Loucy (cell line): ENCODE results near the gene SMAD7.

ENCODE experiments used
- H2AFZ ChIP-seq: fragments of 200-600 bp; sonication (generic); 2 replicates; pipeline ENCODE4 v1.6.0; 2016; ENCODE audit warnings: antibody characterized with exemption, mild to moderate bottlenecking, low read length, moderate library complexity
- H3F3A ChIP-seq: fragments of 200-600 bp; 2 replicates; pipeline ENCODE4 v1.6.0; 2016; ENCODE audit warnings: antibody characterized with exemption, low read depth, mild to moderate bottlenecking
- H3K27me3 ChIP-seq: fragments of 200-600 bp; sonication (generic); 2 replicates; pipeline ENCODE4 v1.6.1; 2014; ENCODE audit warnings: low read length, mild to moderate bottlenecking; ENCODE audit not compliant: insufficient read depth, poor library complexity, severe bottlenecking
- H3K36me3 ChIP-seq: fragments of 200-600 bp; sonication (generic); 2 replicates; pipeline ENCODE4 v1.6.1; 2016; ENCODE audit warnings: low read length; ENCODE audit not compliant: insufficient read depth
- H3K4me1 ChIP-seq: fragments of 200-600 bp; sonication (generic); 2 replicates; pipeline ENCODE4 v1.5.1; 2014; ENCODE audit warnings: low read length, mild to moderate bottlenecking; ENCODE audit not compliant: insufficient read depth, poor library complexity, severe bottlenecking
- H3K4me2 ChIP-seq: fragments of 200-600 bp; sonication (generic); 2 replicates; pipeline ENCODE4 v1.6.0; 2014; ENCODE audit warnings: antibody characterized with exemption, low read length, low read depth, mild to moderate bottlenecking; ENCODE audit not compliant: poor library complexity, severe bottlenecking
- H3K4me3 ChIP-seq: fragments of 200-600 bp; sonication (generic); 2 replicates; pipeline ENCODE4 v1.5.1; 2014; ENCODE audit warnings: low read length, mild to moderate bottlenecking, mixed read lengths; ENCODE audit not compliant: poor library complexity, severe bottlenecking
- H3K79me2 ChIP-seq: fragments of 200-600 bp; sonication (generic); 2 replicates; pipeline ENCODE4 v1.6.1; 2014; ENCODE audit warnings: low read length; ENCODE audit not compliant: insufficient read depth
- H3K9ac ChIP-seq: fragments of 200-600 bp; sonication (generic); 2 replicates; pipeline ENCODE4 v1.6.0; 2014; ENCODE audit warnings: mild to moderate bottlenecking, low read depth, low read length, moderate library complexity; ENCODE audit not compliant: poor library complexity, severe bottlenecking
- H3K9me2 ChIP-seq: fragments of 200-600 bp; sonication (generic); replicated peaks from 2 replicates; pipeline ENCODE4 v1.6.1; 2016; ENCODE audit warnings: low read depth, low read length, mixed read lengths
- H3K9me3 ChIP-seq: fragments of 200-600 bp; sonication (generic); 2 replicates; pipeline ENCODE4 v1.6.1; 2014; ENCODE audit warnings: mild to moderate bottlenecking, antibody characterized with exemption, low read length, low read depth; ENCODE audit not compliant: insufficient read depth
- H4K20me1 ChIP-seq: fragments of 200-600 bp; sonication (generic); 2 replicates; pipeline ENCODE4 v1.6.0; 2014; ENCODE audit warnings: antibody characterized with exemption, low read length, mild to moderate bottlenecking; ENCODE audit not compliant: insufficient read depth, poor library complexity, severe bottlenecking
- EZH2phosphoT487 ChIP-seq: fragments of 200-600 bp; IDR thresholded peaks from 2 replicates; pipeline ENCODE4 v1.6.1; 2018; ENCODE audit warnings: antibody characterized with exemption, mild to moderate bottlenecking, moderate library complexity, borderline replicate concordance
- TF ChIP-seq, protein P1 (sequence below): fragments of 200-600 bp; sonication (generic); conservative IDR thresholded peaks from 2 replicates; pipeline ENCODE4 v1.5.1; 2014; ENCODE audit warnings: mild to moderate bottlenecking, antibody characterized with exemption, low read length

SMAD7 gene

DNA sequence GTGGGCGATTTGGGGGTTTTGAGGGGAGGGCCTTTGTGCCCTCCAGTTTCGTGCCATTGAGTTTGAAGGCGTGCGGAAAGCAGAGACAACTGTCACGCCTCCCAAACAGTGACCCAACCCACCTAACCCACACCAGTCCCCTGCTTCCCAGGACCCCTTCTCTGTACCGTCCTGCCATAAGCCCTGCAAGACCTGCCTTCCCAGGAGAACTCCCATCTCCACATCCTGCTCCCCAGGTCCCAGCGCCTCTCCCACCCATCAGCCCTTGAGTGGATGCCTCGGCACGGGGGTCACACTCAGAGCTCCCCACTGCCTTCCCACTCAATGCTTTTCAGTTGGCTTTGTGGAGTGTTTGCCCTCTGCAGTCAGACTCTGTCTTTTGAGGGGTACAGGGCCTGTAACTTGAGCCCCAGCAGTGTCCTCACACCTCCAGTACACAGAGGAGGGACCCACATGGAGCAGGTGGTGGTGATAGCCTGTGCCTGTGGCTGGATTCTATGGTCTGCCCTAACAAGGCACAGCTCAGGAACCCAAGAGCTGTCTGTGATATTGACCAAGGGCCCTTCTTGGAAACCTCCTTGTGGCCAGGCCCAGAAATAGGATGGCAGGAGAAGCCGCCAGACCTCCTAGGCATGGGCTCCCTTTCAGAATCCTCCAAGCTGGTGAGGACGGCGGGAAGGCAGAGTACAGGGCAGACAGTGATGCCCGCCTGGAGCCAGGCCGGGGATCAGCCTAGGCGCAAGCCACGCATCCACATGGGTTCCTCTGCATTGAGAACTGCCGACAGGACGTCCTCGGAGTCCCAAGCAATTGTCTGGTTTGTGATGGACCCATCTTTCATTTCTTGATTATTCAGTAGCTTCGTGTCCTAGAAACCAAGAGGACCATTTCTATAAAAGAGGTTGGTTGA lies 44.4 kb upstream of the SMAD7 start:
- H3K4me2 ChIP-seq: no peak overlapping the region
- H4K20me1 ChIP-seq: no peaks in the 10 kb centered on the region
- H3K36me3 ChIP-seq: no peaks in the 10 kb centered on the region
- no peaks in the 10 kb centered on the region for H3K27me3 ChIP-seq
- no peaks in the 10 kb centered on the region for H3K9me2 ChIP-seq
- no peak overlapping the region for H2AFZ ChIP-seq
- H3K4me3 ChIP-seq: no peak overlapping the region
- H3K9me3 ChIP-seq: no peaks in the 10 kb centered on the region
- no peaks in the 10 kb centered on the region for H3K79me2 ChIP-seq
- peaks cover 14% of the 10 kb centered on the region for H3K4me1 ChIP-seq
- H3K9ac ChIP-seq: no peak overlapping the region
- TF ChIP-seq, protein P1, sequence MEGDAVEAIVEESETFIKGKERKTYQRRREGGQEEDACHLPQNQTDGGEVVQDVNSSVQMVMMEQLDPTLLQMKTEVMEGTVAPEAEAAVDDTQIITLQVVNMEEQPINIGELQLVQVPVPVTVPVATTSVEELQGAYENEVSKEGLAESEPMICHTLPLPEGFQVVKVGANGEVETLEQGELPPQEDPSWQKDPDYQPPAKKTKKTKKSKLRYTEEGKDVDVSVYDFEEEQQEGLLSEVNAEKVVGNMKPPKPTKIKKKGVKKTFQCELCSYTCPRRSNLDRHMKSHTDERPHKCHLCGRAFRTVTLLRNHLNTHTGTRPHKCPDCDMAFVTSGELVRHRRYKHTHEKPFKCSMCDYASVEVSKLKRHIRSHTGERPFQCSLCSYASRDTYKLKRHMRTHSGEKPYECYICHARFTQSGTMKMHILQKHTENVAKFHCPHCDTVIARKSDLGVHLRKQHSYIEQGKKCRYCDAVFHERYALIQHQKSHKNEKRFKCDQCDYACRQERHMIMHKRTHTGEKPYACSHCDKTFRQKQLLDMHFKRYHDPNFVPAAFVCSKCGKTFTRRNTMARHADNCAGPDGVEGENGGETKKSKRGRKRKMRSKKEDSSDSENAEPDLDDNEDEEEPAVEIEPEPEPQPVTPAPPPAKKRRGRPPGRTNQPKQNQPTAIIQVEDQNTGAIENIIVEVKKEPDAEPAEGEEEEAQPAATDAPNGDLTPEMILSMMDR: no peak
- no peak for TF ChIP-seq EZH2phosphoT487
- no peaks in the 10 kb centered on the region for H3F3A ChIP-seq

DNA sequence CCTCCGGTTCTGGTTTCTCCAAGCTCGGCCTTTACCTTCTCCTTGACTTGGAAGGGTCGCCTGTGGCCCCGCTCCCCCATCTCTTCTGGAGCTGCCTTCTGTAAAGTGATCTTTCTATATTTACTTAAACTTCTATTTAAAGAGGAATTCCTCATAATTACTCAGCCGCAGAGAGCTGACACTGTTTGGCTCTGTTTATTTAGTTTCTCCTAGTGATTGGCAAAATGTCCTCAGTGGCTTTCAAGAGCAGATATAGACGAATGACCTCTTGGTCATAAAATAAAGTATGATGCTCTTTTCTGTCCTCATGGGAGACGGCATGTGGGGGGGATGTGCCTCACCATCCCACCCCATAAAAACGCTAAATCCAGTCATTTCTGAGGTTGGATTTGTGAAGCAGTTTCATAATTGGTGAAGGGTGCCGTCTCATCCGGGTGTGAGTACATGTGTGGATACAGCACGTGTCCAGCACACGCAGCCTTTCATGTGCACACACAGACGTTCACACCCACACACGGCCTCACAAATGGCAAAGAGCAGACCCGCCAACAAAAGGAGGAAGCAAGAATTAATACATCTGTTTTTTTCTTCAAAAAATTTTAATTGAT lies 43.4 kb upstream of the SMAD7 start:
- Histone ChIP-seq H3F3A (no peaks in the 10 kb centered on the region), H3K27me3 (no peaks in the 10 kb centered on the region), H3K9ac (no peak overlapping the region), H3K9me2 (no peaks in the 10 kb centered on the region), H3K4me1 (peaks cover 14% of the 10 kb centered on the region), H3K36me3 (no peaks in the 10 kb centered on the region), H2AFZ (no peak overlapping the region), H3K79me2 (no peaks in the 10 kb centered on the region), H3K4me3 (no peak overlapping the region), H4K20me1 (no peaks in the 10 kb centered on the region), H3K9me3 (no peaks in the 10 kb centered on the region), H3K4me2 (no peak overlapping the region)
- no peak for TF ChIP-seq EZH2phosphoT487
- TF ChIP-seq, protein P1: no peak

DNA sequence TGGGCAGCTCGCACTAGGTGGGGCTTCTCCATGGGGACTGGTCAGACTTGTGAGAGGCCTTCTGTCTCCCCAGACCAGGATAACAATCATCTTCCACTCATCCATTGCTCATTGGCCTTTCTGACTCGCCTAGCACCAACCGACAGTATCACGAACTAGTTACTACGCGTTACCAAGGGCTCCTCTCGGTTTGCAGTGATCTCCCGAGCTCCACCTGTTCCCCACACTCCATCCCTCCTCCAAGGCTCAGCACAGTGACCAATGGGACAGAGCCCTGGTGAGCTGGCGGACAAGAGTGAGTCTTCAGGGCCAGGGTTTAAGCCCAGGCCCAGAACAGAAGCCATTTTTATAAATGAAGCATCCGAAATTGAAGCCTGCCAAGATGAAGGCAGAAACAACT lies 42.8 kb upstream of the SMAD7 start:
- no peaks in the 10 kb centered on the region for H3F3A ChIP-seq

More for the DNA sequence above, 42.8 kb upstream of the SMAD7 start:
- peaks cover 14% of the 10 kb centered on the region for H3K4me1 ChIP-seq
- H2AFZ ChIP-seq: no peak overlapping the region
- H3K36me3 ChIP-seq: no peaks in the 10 kb centered on the region
- no peaks in the 10 kb centered on the region for H3K27me3 ChIP-seq
- no peaks in the 10 kb centered on the region for H3K79me2 ChIP-seq
- H4K20me1 ChIP-seq: no peaks in the 10 kb centered on the region
- no peak for TF ChIP-seq EZH2phosphoT487
- TF ChIP-seq, protein P1: no peak
- no peak overlapping the region for H3K4me3 ChIP-seq
- no peak overlapping the region for H3K4me2 ChIP-seq
- H3K9ac ChIP-seq: no peak overlapping the region
- H3K9me2 ChIP-seq: no peaks in the 10 kb centered on the region
- H3K9me3 ChIP-seq: no peaks in the 10 kb centered on the region
